Aorta (tissue), 5 donors: ENCODE measurements around the gene PTPN12. TPM values are rescaled to one million over a fixed set of nuclear protein-coding genes. Genes with fewer than 3 reads are reported as not detected.

ENCODE experiments used
- ATAC-seq: fragments of 200-7000 bp; cut with Tn5 transposase; one replicate; pipeline ENCODE4 v1.9.1; 2022; ENCODE audit warnings: moderate library complexity; ENCODE audit not compliant: low FRiP score
- DNase-seq, 2 donors: peaks; one replicate each; pipeline ENCODE4 v3.0.0-alpha.2; 2020
- H3K27ac ChIP-seq, 2 donors: one replicate each; pipeline ENCODE4 v1.5.1; 2013; ENCODE audit warnings: low read length in 2 of 2, mild to moderate bottlenecking in 2 of 2, moderate library complexity in 2 of 2, control low read depth in 1 of 2, inconsistent platforms in 1 of 2, low read depth in 1 of 2
- H3K27me3 ChIP-seq, 2 donors: one replicate each; pipeline ENCODE4 v1.6.1; 2013; ENCODE audit warnings: control low read depth in 1 of 2, low read length in 1 of 2, mild to moderate bottlenecking in 1 of 2, moderate library complexity in 1 of 2; ENCODE audit not compliant: insufficient read depth in 2 of 2, control insufficient read depth in 1 of 2
- H3K36me3 ChIP-seq, 2 donors: one replicate each; pipeline ENCODE4 v1.6.1; 2013; ENCODE audit warnings: control low read depth in 1 of 2, low read length in 1 of 2, mild to moderate bottlenecking in 1 of 2; ENCODE audit not compliant: insufficient read depth in 2 of 2, control insufficient read depth in 1 of 2
- H3K4me1 ChIP-seq, 2 donors: one replicate each; pipeline ENCODE4 v1.6.1; 2013; ENCODE audit warnings: low read length in 2 of 2, control low read depth in 1 of 2, mild to moderate bottlenecking in 1 of 2, moderate library complexity in 1 of 2; ENCODE audit not compliant: insufficient read depth in 2 of 2, control insufficient read depth in 1 of 2
- H3K4me3 ChIP-seq, 2 donors: one replicate each; pipeline ENCODE4 v1.5.1; 2013; ENCODE audit warnings: low read length in 2 of 2, control low read depth in 1 of 2, mild to moderate bottlenecking in 1 of 2
- H3K9me3 ChIP-seq: one replicate; pipeline ENCODE4 v1.6.1; 2013; ENCODE audit warnings: mild to moderate bottlenecking, low read length; ENCODE audit not compliant: control insufficient read depth
- WGBS, 2 donors: extraction: QIAGEN DNeasy Blood & Tissue Kit; methylation state at CpG; one replicate each; pipeline ENCODE4 v1.1.7; 2013; 5-methylcytosine and 5-hydroxymethylcytosine counted together
- intact Hi-C, 2 donors: fragments of 100-400 bp; cut with DNase I; formaldehyde crosslinking; loops; one replicate each; pipeline versions ENCODE4 v1.14.2 to v1.15.0; 2022
- polyA plus RNA-seq, 2 donors: library from polyadenylated mRNA; stranded (reverse); fragments of 200-250 nt; gene quantifications; one replicate each; pipeline ENCODE4 v1.2.3, GENCODE V29; 2013
- total RNA-seq, 2 donors: library from RNA; stranded (reverse); fragmentation: NEBNext Ultra II Directional; extraction: Animal tissue kit (Norgen Biotek cat#: 25700); gene quantifications; one replicate each; pipeline ENCODE4 v1.2.1, GENCODE V29; 2021
- donor health status: healthy with polysubstance abuse.
- donor health status: Bipolar disorder and iron deficiency.
- donor health status: DM: no; HTN: no; CAD: no.
- donor health status: DM: no; HTN: no; CAD: no.
- donor health status: DM: yes; HTN: yes; CAD: no.

Gene PTPN12
- total and polyA plus RNA-seq, 4 donors, result 54.0 to 128 (median 78.5) TPM

DNA sequence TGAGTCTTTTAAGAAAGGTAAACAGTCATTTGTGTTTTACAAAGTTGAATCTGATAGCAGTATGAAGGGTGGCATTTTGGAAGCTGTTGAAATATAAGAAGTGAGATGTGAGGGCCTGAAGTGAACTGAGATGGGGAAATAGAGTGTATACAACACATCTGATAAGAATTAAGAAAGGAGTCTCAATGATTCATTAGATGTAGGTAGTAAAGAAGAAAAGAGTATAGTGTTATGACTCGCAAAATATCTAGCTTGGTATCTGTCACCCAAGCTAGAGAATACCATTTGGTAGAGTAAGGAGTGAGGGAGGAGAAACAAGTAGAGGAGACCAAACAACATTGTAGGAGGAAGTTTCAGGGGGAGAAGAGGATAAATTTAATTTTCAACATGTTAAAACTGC is 5.3 kb downstream of the PTPN12 start:
- Histone ChIP-seq H3K36me3 (no peaks in the 10 kb centered on the region), H3K4me1 (peaks cover 2 to 5% of the 10 kb centered on the region in 2 donors), H3K4me3 (no peak overlapping the region), H3K27ac (no peak overlapping the region), H3K9me3 (no peaks in the 10 kb centered on the region), H3K27me3 (no peaks in the 10 kb centered on the region)
- intact Hi-C loops, result no loop called here
- ATAC-seq (no peak), DNase-seq (no peak)
- 74 to 90% methylated on average over 1 of the region's 1 CpG for WGBS, 2 donors

DNA sequence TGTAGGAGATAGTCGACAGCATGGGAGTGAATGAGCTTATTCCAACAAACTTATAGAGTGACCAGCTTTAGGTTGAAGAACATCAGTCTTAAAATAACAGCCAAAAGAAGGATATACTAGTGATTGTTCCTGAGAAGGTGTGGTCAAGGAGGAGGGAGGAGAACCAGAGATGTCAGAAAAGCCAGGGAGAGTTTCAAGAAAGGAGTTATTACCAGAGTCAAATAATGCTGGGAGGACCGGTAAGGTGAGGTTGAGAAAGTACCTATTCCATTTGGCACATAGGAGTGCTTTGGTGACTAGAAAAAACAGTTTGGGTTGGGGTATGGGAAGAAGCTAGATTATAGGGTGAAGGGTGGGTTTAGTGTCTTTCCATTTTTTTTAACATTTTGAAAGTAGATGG is 5.8 kb downstream of the PTPN12 start:
- H3K9me3 ChIP-seq, result no peaks in the 10 kb centered on the region
- ATAC-seq (no peak), DNase-seq (no peak)
- WGBS, 2 donors, result 36 to 54% methylated on average over 2 of the region's 2 CpGs
- intact Hi-C loops, result no loop called here
- no peaks in the 10 kb centered on the region for H3K27me3 ChIP-seq
- H3K4me3 ChIP-seq, result no peak overlapping the region
- H3K27ac ChIP-seq, result no peak overlapping the region
- peaks cover 2 to 5% of the 10 kb centered on the region in 2 donors for H3K4me1 ChIP-seq
- no peaks in the 10 kb centered on the region for H3K36me3 ChIP-seq

DNA sequence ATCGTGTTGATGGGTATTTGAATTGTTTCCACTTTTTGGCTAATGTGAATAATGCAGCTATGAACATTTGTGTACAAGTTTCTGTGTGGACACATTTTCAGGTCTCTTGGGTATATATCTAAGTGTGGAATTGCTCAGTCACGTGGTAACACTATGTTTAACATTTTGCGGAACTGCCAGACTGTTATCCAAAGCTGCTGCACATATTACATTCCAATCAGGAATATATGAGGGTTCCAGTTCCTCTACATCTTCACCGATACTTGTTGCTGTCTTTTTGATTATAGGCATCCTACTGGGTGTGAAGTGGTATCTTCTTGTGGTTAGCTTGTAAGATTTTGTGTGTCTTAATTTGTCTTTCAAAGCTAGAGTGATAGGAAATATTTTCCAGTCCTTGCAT is 6.8 kb downstream of the PTPN12 start:
- intact Hi-C loops, result no loop called here
- no peaks in the 10 kb centered on the region for H3K36me3 ChIP-seq
- H3K9me3 ChIP-seq, result no peaks in the 10 kb centered on the region
- H3K27me3 ChIP-seq, result no peaks in the 10 kb centered on the region
- DNase-seq, result no peak
- no peak overlapping the region for H3K27ac ChIP-seq
- WGBS, 2 donors, result 70 to 84% methylated on average over 4 of the region's 4 CpGs
- no peak for ATAC-seq
- peaks cover 2 to 12% of the 10 kb centered on the region in 2 donors for H3K4me1 ChIP-seq
- no peak overlapping the region for H3K4me3 ChIP-seq

DNA sequence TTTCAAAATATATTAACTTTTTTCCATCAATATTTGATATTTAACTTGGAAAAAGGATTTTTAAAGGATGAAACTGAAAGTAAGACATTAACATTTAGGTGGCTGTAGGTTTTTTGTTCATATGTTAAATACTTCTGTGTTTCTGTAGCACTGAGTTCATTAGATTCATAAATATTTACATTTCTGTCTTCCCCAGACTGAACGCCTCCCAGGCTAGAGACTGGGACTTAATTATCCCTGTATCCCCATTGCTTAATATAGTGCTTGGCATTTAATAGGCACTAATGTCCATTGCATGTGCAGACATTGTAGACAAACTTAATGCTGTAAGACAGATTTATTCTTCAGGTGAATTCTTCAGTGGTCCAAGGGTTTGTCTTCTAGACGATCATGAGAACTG is 7.4 kb downstream of the PTPN12 start:
- no peak overlapping the region for H3K4me3 ChIP-seq
- H3K27me3 ChIP-seq, result no peaks in the 10 kb centered on the region
- intact Hi-C loops, result no loop called here
- H3K4me1 ChIP-seq, result peaks cover 2 to 12% of the 10 kb centered on the region in 2 donors
- WGBS, 2 donors, result 53 to 62% methylated on average over 2 of the region's 2 CpGs
- H3K36me3 ChIP-seq, result no peaks in the 10 kb centered on the region
- no peak overlapping the region for H3K27ac ChIP-seq
- ATAC-seq (no peak), DNase-seq (no peak)
- no peaks in the 10 kb centered on the region for H3K9me3 ChIP-seq

- Histone ChIP-seq H3K9me3 (no peaks in the 10 kb centered on the region), H3K27me3 (no peaks in the 10 kb centered on the region), H3K27ac (no peak overlapping the region), H3K4me1 (peaks cover 4 to 10% of the 10 kb centered on the region in 2 donors), H3K36me3 (no peaks in the 10 kb centered on the region), H3K4me3 (no peak overlapping the region)
- intact Hi-C loops, result no loop called here
- 67 to 82% methylated on average over 3 of the region's 3 CpGs for WGBS, 2 donors
- no peak for DNase-seq
- ATAC-seq, result no peak
Observed at GRCh38 chr7:77548206-77548605, 11.1 kb downstream of the PTPN12 start.

DNA sequence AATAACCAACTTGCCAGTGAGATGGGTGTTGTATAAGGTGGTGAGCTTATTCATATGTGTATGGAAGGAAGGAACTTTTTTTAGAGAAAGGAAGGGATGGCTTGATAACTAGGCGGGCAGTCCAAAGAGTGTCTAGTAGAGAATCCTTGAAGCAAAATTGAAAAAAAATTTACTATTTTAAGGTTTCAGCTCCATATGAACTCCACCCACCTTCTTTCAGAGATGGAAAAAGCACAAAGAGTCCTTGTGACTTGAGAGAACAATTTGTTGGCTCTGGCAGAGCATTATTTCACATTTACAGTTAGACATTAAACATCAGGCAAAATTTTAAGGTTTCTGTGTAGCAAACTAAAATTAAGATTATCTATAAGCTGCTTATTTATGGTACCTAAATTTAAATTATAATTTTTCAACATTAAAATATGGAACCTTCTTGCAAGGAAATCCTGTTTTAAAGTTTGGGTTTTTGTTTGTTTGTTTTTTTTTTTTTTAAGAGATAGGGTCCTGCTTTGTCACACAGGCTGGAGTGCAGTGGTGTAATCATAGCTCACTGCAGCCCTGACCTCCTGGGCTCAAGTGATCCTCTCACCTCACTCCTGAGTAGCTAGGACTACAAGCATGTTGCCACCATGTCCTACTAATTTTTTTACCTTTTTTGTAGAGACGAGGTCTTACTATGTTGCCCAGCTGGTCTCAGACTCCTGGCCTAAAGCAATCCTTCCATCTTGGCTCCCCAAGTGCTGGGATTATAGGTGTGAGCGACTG is 12.2 kb downstream of the PTPN12 start:
- H3K4me3 ChIP-seq, result no peak overlapping the region
- intact Hi-C loops, result no loop called here
- no peak overlapping the region for H3K27ac ChIP-seq
- ATAC-seq, result no peak
- no peak for DNase-seq
- WGBS, 2 donors, result 64 to 72% methylated on average over 3 of the region's 3 CpGs
- H3K27me3 ChIP-seq, result no peaks in the 10 kb centered on the region
- H3K36me3 ChIP-seq, result no peaks in the 10 kb centered on the region
- H3K9me3 ChIP-seq, result no peaks in the 10 kb centered on the region
- H3K4me1 ChIP-seq, result peaks cover 4 to 10% of the 10 kb centered on the region in 2 donors

- no peaks in the 10 kb centered on the region for H3K9me3 ChIP-seq
- H3K27ac ChIP-seq, result no peak overlapping the region
- H3K4me1 ChIP-seq, result peaks cover 1 to 7% of the 10 kb centered on the region in 2 donors
- H3K27me3 ChIP-seq, result no peaks in the 10 kb centered on the region
- no peak for ATAC-seq
- no peaks in the 10 kb centered on the region for H3K36me3 ChIP-seq
- DNase-seq, result no peak
- 64 to 73% methylated on average over 3 of the region's 3 CpGs for WGBS, 2 donors
- no peak overlapping the region for H3K4me3 ChIP-seq
- intact Hi-C loops, result no loop called here
Observed at GRCh38 chr7:77550586-77550985, 13.5 kb downstream of the PTPN12 start.

- ATAC-seq, result no peak
- H3K9me3 ChIP-seq, result no peaks in the 10 kb centered on the region
- no peak for DNase-seq
- H3K27me3 ChIP-seq, result no peaks in the 10 kb centered on the region
- H3K4me3 ChIP-seq, result no peak overlapping the region
- 77 to 84% methylated on average over 2 of the region's 2 CpGs for WGBS, 2 donors
- peaks cover 1 to 7% of the 10 kb centered on the region in 2 donors for H3K4me1 ChIP-seq
- H3K27ac ChIP-seq, result no peak overlapping the region
- H3K36me3 ChIP-seq, result peaks cover 1 to 2% of the 10 kb centered on the region in 2 donors
- intact Hi-C loops, result no loop called here
Observed at GRCh38 chr7:77553123-77553522, 16.0 kb downstream of the PTPN12 start.

- no peak overlapping the region for H3K4me3 ChIP-seq
- intact Hi-C loops, result no loop called here
- no peaks in the 10 kb centered on the region for H3K27me3 ChIP-seq
- ATAC-seq (no peak), DNase-seq (no peak)
- no peak overlapping the region for H3K27ac ChIP-seq
- H3K9me3 ChIP-seq, result no peaks in the 10 kb centered on the region
- 63 to 70% methylated on average over 2 of the region's 2 CpGs for WGBS, 2 donors
- H3K4me1 ChIP-seq, result no peaks in the 10 kb centered on the region
- H3K36me3 ChIP-seq, result peaks cover 1 to 2% of the 10 kb centered on the region in 2 donors
Observed at GRCh38 chr7:77558284-77558967, 21.3 kb downstream of the PTPN12 start.
